Measurements from ENCODE around the gene IFIT1.

GRCh38 chr10:89414879-89415821, 22.7 kb downstream of the IFIT1 start:
- TF ChIP-seq, protein P1, sequence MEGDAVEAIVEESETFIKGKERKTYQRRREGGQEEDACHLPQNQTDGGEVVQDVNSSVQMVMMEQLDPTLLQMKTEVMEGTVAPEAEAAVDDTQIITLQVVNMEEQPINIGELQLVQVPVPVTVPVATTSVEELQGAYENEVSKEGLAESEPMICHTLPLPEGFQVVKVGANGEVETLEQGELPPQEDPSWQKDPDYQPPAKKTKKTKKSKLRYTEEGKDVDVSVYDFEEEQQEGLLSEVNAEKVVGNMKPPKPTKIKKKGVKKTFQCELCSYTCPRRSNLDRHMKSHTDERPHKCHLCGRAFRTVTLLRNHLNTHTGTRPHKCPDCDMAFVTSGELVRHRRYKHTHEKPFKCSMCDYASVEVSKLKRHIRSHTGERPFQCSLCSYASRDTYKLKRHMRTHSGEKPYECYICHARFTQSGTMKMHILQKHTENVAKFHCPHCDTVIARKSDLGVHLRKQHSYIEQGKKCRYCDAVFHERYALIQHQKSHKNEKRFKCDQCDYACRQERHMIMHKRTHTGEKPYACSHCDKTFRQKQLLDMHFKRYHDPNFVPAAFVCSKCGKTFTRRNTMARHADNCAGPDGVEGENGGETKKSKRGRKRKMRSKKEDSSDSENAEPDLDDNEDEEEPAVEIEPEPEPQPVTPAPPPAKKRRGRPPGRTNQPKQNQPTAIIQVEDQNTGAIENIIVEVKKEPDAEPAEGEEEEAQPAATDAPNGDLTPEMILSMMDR (IDR thresholded peaks at IDR 0.05), result peak in 1 of 4 experiments; percentile 12
- no peak for TF ChIP-seq POLR2A (IDR thresholded peaks at IDR 0.05)

All from uterus (tissue), 2 donors.